ENCODE data around the gene RNF111.

Gene RNF111

DNA sequence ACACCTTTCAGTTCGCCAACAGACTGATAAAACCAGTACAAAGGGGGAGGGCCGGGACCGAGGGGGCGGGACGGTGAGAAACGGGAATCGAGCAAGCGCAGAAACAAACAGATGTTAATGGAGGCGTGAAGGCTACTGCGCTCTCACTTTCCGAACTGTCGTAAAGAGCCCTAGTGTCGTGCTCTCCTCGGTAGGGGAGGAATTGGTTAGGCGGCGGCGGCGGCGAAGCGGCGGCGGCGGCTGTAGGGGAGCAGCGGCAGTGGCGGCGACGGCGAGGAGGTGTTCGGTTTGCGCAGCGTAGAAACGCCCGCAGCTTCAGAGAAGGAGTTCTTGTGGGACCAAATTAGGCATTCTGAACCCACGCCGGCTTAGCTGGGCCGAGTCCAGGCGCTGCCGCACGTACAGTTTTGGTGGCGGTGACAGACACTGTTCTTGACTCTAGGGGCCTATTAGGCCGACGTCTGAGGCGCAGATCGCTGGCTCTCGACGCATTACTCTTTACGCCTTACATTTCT, at the start of gene RNF111:
Gene RNF111 (plus strand): TSS at position 173 of the 515 bp plus-strand sequence. CDS start 43,160 bp downstream, outside the sequence.
- TF ChIP-seq, protein P1, sequence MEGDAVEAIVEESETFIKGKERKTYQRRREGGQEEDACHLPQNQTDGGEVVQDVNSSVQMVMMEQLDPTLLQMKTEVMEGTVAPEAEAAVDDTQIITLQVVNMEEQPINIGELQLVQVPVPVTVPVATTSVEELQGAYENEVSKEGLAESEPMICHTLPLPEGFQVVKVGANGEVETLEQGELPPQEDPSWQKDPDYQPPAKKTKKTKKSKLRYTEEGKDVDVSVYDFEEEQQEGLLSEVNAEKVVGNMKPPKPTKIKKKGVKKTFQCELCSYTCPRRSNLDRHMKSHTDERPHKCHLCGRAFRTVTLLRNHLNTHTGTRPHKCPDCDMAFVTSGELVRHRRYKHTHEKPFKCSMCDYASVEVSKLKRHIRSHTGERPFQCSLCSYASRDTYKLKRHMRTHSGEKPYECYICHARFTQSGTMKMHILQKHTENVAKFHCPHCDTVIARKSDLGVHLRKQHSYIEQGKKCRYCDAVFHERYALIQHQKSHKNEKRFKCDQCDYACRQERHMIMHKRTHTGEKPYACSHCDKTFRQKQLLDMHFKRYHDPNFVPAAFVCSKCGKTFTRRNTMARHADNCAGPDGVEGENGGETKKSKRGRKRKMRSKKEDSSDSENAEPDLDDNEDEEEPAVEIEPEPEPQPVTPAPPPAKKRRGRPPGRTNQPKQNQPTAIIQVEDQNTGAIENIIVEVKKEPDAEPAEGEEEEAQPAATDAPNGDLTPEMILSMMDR (IDR thresholded peaks at IDR 0.05; ENCODE audit: extremely low read depth, missing control alignments), result no peak
- peak; percentile 90 for DNase-seq (ENCODE audit: low spot score)

DNA sequence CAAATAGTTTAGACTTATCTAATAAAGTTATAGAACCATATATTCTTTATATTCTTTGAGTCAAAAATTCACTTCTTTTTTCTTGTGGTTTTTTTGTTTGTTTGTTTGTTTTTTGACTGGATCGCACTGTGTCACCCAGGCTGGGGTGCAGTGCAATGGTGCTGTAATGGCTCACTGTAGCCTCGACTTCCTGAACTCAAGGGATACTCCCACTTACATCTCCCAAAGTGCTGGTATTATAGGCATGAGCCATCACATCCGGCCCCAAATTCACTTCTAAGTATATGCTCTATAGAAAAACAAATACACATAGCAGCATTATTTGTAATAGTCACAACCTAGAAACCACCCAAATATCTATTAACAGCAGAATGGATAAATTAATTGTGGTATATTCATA, 40.3 kb upstream of the RNF111 start:
- TF ChIP-seq, protein P1 (IDR thresholded peaks at IDR 0.05; ENCODE audit: extremely low read depth, missing control alignments), result no peak
- no peak for DNase-seq (ENCODE audit: low spot score)

DNA sequence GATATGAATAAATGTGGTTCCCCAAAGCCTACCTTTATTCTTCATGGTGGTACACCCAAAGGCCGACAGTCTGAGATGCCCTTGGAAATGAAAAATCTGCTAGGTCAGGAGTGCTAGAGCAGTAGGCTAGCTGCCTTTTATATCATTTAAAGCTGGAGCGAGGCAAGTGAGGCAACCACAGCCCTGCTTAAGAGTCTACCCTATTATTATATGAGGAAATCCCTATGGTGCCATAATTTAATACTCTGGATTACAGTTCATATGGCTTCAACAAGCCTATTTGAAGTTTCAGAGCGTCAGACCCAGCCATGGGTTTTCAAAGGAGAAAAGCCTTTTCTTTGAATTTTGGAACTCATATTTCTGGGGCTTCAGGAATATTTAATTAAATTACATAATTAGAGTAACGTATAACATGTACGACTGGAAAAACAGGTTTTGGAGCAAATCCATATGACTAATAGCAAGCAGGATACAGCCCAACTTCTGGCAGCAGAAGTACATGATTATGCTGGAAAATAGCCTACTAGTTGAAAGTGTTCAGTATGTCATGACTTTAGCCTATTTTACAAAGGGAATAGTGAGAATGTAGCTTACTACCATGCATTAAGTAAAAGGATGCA, 36.0 kb upstream of the RNF111 start:
- TF ChIP-seq, protein P1 (IDR thresholded peaks at IDR 0.05; ENCODE audit: extremely low read depth, missing control alignments), result no peak
- DNase-seq (ENCODE audit: low spot score), result no peak

DNA sequence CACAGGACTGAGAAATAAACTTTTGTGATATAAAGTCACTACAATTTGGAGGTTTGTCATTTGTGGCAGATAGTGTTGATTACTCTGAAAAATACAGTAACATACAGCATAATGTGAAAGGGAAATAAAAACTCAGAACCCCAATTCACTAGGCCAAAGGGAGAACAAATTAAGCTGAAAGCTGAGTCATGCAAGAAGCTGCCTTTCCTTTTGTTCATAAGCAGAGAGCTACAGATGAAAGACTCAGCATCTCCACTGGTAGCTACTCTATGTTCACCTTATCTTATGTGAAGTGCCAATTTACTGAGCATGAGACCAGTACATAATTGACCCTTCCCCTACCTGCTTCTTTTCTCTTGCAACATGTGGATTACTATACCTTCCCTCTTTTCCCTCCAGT, 34.7 kb upstream of the RNF111 start:
- TF ChIP-seq, protein P1 (IDR thresholded peaks at IDR 0.05; ENCODE audit: extremely low read depth, missing control alignments), result no peak
- no peak for DNase-seq (ENCODE audit: low spot score)

DNA sequence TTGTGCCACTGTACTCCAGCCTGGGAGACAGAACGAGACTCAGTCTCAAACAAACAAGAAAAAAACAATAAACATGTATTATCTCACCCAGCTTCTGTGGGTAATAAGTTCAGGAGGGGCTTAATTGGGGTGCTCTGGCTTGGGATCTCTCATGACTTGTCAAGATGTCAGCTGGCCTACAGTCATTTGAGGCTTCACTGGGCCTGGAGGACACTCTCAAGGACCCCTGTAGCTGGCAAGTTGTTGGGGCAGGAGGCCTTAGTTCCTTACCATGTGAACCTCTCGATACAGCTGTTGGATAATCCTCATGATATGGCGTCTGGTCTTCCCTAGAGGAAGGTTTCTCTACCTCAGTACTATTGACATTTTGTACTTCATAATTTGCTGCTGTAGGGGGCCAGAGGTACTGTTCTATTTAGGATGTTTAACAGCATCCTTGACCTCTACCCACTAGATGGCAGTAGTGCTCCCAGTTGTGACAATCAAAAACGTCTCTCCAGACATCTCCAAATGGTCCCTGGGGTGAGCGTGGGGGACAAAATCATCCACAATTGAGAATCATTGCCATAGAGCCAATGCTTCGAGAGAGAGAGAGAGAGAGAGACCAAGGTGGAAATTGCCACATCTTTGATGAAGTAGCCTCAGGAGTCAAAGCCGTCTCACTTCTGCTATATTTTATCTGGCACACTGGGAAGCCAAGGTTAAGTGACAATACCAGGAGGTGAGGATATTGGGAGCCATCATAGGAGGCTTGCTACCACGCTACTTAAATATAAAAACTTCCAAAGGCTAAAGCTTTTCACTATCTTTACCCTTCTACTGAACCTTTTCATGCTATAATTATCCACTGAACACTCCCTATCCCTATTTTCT, 30.1 kb upstream of the RNF111 start:
- DNase-seq (ENCODE audit: low spot score), result peak; percentile 56
- TF ChIP-seq, protein P1 (IDR thresholded peaks at IDR 0.05; ENCODE audit: extremely low read depth, missing control alignments), result peak; percentile 62

DNA sequence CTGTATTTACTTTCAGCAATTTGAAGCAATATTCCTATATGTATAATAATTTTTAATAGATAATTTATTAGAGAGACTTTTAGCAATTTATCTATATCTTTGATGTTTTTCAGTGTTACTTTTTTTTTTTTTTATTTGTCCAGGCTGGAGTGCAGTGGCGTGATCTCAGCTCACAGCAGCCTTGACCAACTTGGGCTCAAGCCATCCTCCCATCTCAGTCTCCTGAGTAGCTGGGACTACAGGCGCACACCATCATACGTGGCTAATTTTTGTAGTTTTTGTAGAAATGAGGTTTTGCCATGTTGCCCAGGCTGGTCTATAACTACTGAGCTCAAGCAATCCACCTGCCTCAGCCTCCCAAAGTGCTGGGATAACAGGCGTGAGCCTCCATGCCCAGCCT, 28.7 kb upstream of the RNF111 start:
- TF ChIP-seq, protein P1 (IDR thresholded peaks at IDR 0.05; ENCODE audit: extremely low read depth, missing control alignments), result no peak
- no peak for DNase-seq (ENCODE audit: low spot score)

DNA sequence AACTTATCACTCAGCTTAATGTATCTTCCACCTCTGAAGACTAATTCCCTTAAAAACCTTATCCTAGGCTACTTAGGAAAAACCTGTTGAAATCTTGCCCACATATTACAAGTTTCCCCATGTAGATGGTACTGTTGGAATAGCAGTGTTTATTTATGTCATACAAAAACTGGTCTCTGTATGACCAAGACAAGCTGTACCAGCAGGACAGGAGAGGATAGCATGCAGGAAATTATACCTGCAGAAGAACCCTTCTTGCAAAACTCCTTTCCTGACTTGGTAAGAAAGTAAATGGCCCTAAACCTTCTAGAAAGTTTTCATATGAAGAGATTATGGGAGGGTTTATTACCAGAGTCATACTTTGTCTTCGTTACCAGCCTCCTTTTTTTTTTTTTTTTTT, 25.3 kb upstream of the RNF111 start:
- TF ChIP-seq, protein P1 (IDR thresholded peaks at IDR 0.05; ENCODE audit: extremely low read depth, missing control alignments), result no peak

More for the DNA sequence above, 25.3 kb upstream of the RNF111 start:
- no peak for DNase-seq (ENCODE audit: low spot score)

Measured in GM20000 (cell line).